Right cardiac atrium (tissue), 5 donors: ENCODE data around the gene TLNRD1. TPM values are rescaled to one million over a fixed set of nuclear protein-coding genes. Genes with fewer than 3 reads are reported as not detected.

Experiments used
- ATAC-seq, 2 donors: fragments of 200-7000 bp; cut with Tn5 transposase; one replicate each; pipeline versions ENCODE4 v1.8.0 to v1.9.1; 2020; ENCODE audit warnings: moderate library complexity in 2 of 2, mild to moderate bottlenecking in 1 of 2
- DNase-seq, 3 donors: peaks; one replicate each; pipeline ENCODE4 v3.0.0-alpha.2; 2020
- H3K27ac ChIP-seq: one replicate; pipeline ENCODE4 v1.5.1; 2013; ENCODE audit warnings: mild to moderate bottlenecking, low read length, control low read depth, moderate library complexity
- H3K27me3 ChIP-seq: one replicate; pipeline ENCODE4 v1.6.1; 2013; ENCODE audit not compliant: control insufficient read depth, insufficient read depth
- H3K4me1 ChIP-seq: one replicate; pipeline ENCODE4 v1.6.1; 2013; ENCODE audit warnings: low read length; ENCODE audit not compliant: control insufficient read depth, insufficient read depth
- H3K4me3 ChIP-seq: one replicate; pipeline ENCODE4 v1.5.1; 2013; ENCODE audit warnings: low read length, control low read depth
- H3K9me3 ChIP-seq: one replicate; pipeline ENCODE4 v1.6.1; 2013; ENCODE audit warnings: low read length; ENCODE audit not compliant: control insufficient read depth
- WGBS: extraction: QIAGEN DNeasy Blood & Tissue Kit; methylation state at CpG from one replicate; pipeline ENCODE4 v1.1.7; 2013; 5-methylcytosine and 5-hydroxymethylcytosine counted together
- intact Hi-C, 4 donors: fragments of 100-400 bp; cut with DNase I; formaldehyde crosslinking; loops; one replicate each; pipeline versions ENCODE4 v1.11.0 to v1.14.0; 2022 to 2023
- polyA plus RNA-seq: library from polyadenylated mRNA; stranded (reverse); fragments of 200-250 nt; gene quantifications from one replicate; pipeline ENCODE4 v1.2.3, GENCODE V29; 2013
- total RNA-seq, 4 donors: library from RNA; stranded (reverse); fragmentation: NEBNext Ultra II Directional; extraction: Animal tissue kit (Norgen Biotek cat#: 25700); gene quantifications; one replicate each; pipeline ENCODE4 v1.2.1, GENCODE V29; 2021
- donor health status: healthy with polysubstance abuse.
- donor health status: DM: no; HTN: yes; CAD: no.
- donor health status: DM: no; HTN: no; CAD: no.
- donor health status: DM: no; HTN: yes; CAD: no; lungs with severe emphysema.
- donor health status: DM: yes; HTN: yes; CAD: no.

Gene TLNRD1
- total and polyA plus RNA-seq, 5 donors = 4.8 to 17.2 (median 7.1) TPM

- no peak for DNase-seq
- WGBS = 64% methylated on average over 2 of the region's 2 CpGs
- peaks cover 7% of the 10 kb centered on the region for H3K4me1 ChIP-seq
- H3K9me3 ChIP-seq = no peaks in the 10 kb centered on the region
- ATAC-seq = no peak
- H3K27ac ChIP-seq = no peak overlapping the region
- H3K27me3 ChIP-seq = no peaks in the 10 kb centered on the region
- intact Hi-C loops = no loop called here
- no peak overlapping the region for H3K4me3 ChIP-seq
These were observed 26.3 kb downstream of the TLNRD1 start for GRCh38 chr15:81026836-81027599.

DNA sequence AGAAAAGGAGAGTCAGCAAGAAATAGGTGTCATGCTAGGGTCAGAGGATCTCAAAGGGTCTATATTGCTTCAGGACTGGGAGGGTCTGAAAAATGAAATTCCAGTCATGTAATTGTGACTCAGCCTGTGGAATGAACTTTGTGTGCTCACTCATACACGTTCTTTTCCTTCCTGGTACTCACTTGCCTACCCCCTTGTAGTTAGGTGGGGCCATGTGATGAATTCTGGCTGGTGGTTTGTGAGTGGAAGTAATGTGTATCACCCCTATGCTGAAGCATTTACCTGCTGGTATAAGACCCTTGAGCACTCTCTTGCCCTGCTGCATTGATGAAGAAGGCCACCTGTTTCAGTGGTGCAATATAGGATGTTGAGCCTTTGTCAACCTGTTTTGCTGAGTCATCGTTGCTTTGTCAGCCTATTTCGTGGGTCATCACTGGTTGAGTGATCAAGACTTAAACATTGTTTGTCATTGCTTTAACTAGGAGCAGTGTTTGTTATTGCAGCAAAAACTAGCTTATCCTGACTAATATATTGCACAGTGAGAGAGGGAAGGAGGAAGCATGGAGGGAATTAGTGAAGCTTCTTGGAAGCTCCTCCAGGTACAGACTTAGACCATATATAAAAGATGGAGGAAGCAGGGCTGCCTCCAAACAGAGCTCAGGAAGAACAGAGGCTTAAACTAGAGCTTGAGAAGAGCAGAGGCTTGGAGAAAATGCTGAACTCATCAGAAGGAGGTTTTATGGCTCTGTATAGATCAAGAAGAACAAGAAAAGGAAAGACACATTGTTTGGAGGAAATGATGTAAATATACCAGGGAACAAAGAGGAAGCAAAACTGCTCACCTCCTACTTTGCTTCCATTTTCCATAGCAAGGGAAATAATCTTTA is 28.9 kb downstream of the TLNRD1 start:
- H3K4me1 ChIP-seq = peaks cover 3% of the 10 kb centered on the region
- no peaks in the 10 kb centered on the region for H3K9me3 ChIP-seq
- DNase-seq (no peak), ATAC-seq (peak; percentile 42 to 55)
- H3K27ac ChIP-seq = no peak overlapping the region
- WGBS = 71% methylated on average over 3 of the region's 3 CpGs
- intact Hi-C loops = no loop called here
- no peaks in the 10 kb centered on the region for H3K27me3 ChIP-seq
- H3K4me3 ChIP-seq = no peak overlapping the region

GRCh38 chr15:81030301-81030750 is 29.6 kb downstream of the TLNRD1 start:
- Histone ChIP-seq H3K9me3 (no peaks in the 10 kb centered on the region), H3K27me3 (no peaks in the 10 kb centered on the region), H3K4me3 (no peak overlapping the region), H3K27ac (no peak overlapping the region), H3K4me1 (peaks cover 3% of the 10 kb centered on the region)
- WGBS = 64% methylated on average over 3 of the region's 3 CpGs
- intact Hi-C loops = no loop called here
- DNase-seq (no peak), ATAC-seq (no peak)

- Histone ChIP-seq H3K4me1 (peaks cover 3% of the 10 kb centered on the region), H3K4me3 (no peak overlapping the region), H3K27ac (no peak overlapping the region), H3K27me3 (no peaks in the 10 kb centered on the region), H3K9me3 (no peaks in the 10 kb centered on the region)
- intact Hi-C loops = no loop called here
- ATAC-seq = no peak
- WGBS = 83% methylated on average over 4 of the region's 4 CpGs
- DNase-seq = no peak
These were observed 30.5 kb downstream of the TLNRD1 start for GRCh38 chr15:81031203-81031602.

DNA sequence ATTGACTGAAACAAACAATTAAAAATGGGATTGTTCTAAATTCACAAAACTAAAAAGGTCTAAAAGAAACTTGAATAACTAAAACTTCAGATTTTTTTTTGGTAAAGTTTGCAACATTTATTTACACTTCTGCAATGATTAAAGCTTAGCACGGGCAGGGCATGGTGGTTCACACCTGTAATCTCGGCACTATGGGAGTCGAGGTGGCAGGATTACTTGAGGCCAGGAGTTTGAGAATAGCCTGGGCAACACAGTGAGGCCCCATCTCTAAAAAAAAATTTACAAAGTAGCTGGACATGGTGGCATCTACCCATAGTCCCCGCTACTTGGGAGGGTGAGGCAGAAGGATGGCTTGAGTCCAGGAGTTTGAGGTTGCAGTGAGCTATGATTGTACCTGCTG is 31.6 kb downstream of the TLNRD1 start:
- ATAC-seq (no peak), DNase-seq (no peak)
- H3K27ac ChIP-seq = no peak overlapping the region
- peaks cover 1% of the 10 kb centered on the region for H3K4me1 ChIP-seq
- intact Hi-C loops = no loop called here
- H3K27me3 ChIP-seq = no peaks in the 10 kb centered on the region
- no peak overlapping the region for H3K4me3 ChIP-seq
- no peaks in the 10 kb centered on the region for H3K9me3 ChIP-seq
- WGBS = 96% methylated on average over 4 of the region's 4 CpGs

- WGBS = 45% methylated on average over 1 of the region's 1 CpG
- H3K9me3 ChIP-seq = no peaks in the 10 kb centered on the region
- no peak for ATAC-seq
- DNase-seq = no peak
- intact Hi-C loops = no loop called here
- no peaks in the 10 kb centered on the region for H3K4me1 ChIP-seq
- no peaks in the 10 kb centered on the region for H3K27me3 ChIP-seq
- H3K27ac ChIP-seq = no peak overlapping the region
- H3K4me3 ChIP-seq = no peak overlapping the region
These were observed 32.1 kb downstream of the TLNRD1 start for GRCh38 chr15:81032818-81033217.

DNA sequence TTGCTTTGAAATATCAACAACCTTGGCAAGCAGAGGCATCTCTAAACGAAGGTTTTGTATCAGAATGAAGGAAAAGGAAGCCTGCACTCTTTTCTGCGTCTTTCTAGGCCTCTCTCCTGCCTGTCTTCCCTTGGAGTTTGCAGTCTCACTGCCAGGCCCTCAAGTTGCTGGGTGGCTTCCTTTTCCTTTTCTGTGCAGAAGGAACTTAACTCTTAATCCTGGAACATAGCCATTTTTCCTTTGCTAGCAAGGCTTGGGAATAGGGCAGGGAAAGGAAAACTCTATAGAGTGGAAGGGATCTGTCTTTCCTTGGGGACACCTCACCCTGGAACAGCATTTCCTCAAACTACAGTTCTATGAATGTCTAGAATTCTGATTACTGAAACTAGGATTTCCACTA is 32.8 kb downstream of the TLNRD1 start:
- intact Hi-C loops = no loop called here
- Histone ChIP-seq H3K9me3 (no peaks in the 10 kb centered on the region), H3K27ac (no peak overlapping the region), H3K27me3 (no peaks in the 10 kb centered on the region), H3K4me3 (no peak overlapping the region), H3K4me1 (no peaks in the 10 kb centered on the region)
- 36% methylated on average over 2 of the region's 2 CpGs for WGBS
- DNase-seq (no peak), ATAC-seq (peak; percentile 40 to 79)

- no peak overlapping the region for H3K4me3 ChIP-seq
- H3K27ac ChIP-seq = no peak overlapping the region
- no peak for ATAC-seq
- no peaks in the 10 kb centered on the region for H3K27me3 ChIP-seq
- DNase-seq = no peak
- H3K4me1 ChIP-seq = no peaks in the 10 kb centered on the region
- H3K9me3 ChIP-seq = no peaks in the 10 kb centered on the region
- intact Hi-C loops = no loop called here
- WGBS = 95% methylated on average over 14 of the region's 14 CpGs
These were observed 37.4 kb downstream of the TLNRD1 start for GRCh38 chr15:81037952-81038743.

DNA sequence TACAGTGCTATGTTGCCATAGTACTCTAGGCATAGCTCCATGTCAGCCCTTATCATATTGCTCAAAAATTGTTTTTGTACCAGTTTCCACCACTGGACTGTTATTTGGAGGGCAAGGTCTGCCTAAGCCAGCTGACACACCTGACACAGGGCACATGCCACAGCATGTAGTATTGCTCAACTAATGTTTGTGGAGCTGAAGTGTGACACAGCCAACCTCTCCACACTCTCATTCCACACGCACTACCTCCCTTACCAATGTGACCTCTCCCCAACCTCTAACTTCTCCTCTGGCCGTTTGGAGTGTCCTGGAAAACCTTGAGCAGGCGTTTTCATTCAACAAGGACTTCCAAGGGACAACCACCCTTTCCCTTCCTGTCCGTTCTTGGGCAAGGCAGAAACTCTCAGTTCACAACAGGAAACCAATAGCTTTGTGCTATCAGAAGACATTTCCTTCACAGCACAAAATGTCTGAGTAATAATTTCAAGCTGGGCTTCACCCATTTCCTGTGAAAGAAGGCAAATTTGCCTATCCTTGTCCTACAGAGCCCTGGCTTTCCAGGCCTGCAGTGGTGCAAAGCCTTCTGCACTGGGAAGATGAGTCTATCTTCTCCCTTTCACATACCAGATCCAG is 38.4 kb downstream of the TLNRD1 start:
- WGBS = 40% methylated on average over 4 of the region's 4 CpGs
- peak; percentile 81 to 97 for ATAC-seq

DNA sequence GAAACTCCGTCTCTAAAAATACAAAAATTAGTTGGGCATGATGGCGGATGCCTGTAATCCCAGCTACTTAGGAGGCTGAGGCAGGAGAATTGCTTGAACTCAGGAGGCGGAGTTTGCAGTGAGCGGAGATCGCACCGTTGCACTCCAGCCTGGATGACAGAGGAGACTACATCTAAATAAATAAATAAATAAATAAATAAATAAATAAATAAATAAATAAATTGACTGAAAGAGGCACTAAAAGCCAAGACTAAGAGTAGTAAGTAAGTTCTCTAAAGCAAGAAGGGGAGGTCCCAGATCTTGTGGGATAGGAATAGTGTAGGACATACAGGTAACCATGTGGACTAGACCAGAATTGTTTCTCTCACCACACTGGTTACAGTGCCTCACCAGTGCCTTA is 40.0 kb downstream of the TLNRD1 start:
- WGBS = 98% methylated on average over 6 of the region's 6 CpGs
- Histone ChIP-seq H3K27me3 (no peaks in the 10 kb centered on the region), H3K4me3 (no peak overlapping the region), H3K27ac (no peak overlapping the region), H3K9me3 (no peaks in the 10 kb centered on the region), H3K4me1 (no peaks in the 10 kb centered on the region)
- ATAC-seq = no peak
- DNase-seq = no peak
- intact Hi-C loops = no loop called here

More for the DNA sequence above, 38.4 kb downstream of the TLNRD1 start:
- Histone ChIP-seq H3K27me3 (no peaks in the 10 kb centered on the region), H3K4me3 (no peak overlapping the region), H3K4me1 (no peaks in the 10 kb centered on the region), H3K9me3 (no peaks in the 10 kb centered on the region), H3K27ac (peak overlapping the region; percentile 45)
- peak in 1 of 3 donors; percentile 17 for DNase-seq
- intact Hi-C loops = no loop called here
